HG03571 (cell line): ENCODE measurements around the gene KIAA0232.

Source experiments
- ATAC-seq: cut with Tn5 transposase; IDR thresholded peaks from one replicate; pipeline ENCODE4 v1.9.1; 2021; ENCODE audit not compliant: unreplicated experiment

The KIAA0232 gene

GRCh38 chr4:6845027-6845426 is 62.5 kb downstream of the KIAA0232 start:
- no peak for ATAC-seq

- no peak for ATAC-seq
Measured at GRCh38 chr4:6845574-6845973, 63.0 kb downstream of the KIAA0232 start.

GRCh38 chr4:6847178-6847577 is 64.7 kb downstream of the KIAA0232 start:
- ATAC-seq: no peak

GRCh38 chr4:6848717-6849305 is 66.3 kb downstream of the KIAA0232 start:
- no peak for ATAC-seq

- ATAC-seq: no peak
Measured at GRCh38 chr4:6849691-6850090, 67.2 kb downstream of the KIAA0232 start.

- ATAC-seq: no peak
Measured at GRCh38 chr4:6851431-6851830, 68.9 kb downstream of the KIAA0232 start.

GRCh38 chr4:6851962-6852361 is 69.4 kb downstream of the KIAA0232 start:
- ATAC-seq: no peak

- no peak for ATAC-seq
Measured at GRCh38 chr4:6852582-6852981, 70.1 kb downstream of the KIAA0232 start.

GRCh38 chr4:6854098-6854744 is 71.7 kb downstream of the KIAA0232 start:
- no peak for ATAC-seq

- peak; percentile 90 for ATAC-seq
Measured at GRCh38 chr4:6855692-6856297, 73.3 kb downstream of the KIAA0232 start.

- no peak for ATAC-seq
Measured at GRCh38 chr4:6856391-6856790, 73.9 kb downstream of the KIAA0232 start.

- ATAC-seq: no peak
Measured at GRCh38 chr4:6857009-6857882, 74.7 kb downstream of the KIAA0232 start.

GRCh38 chr4:6858997-6859396 is 76.5 kb downstream of the KIAA0232 start:
- no peak for ATAC-seq

- no peak for ATAC-seq
Measured at GRCh38 chr4:6859543-6859942, 77.0 kb downstream of the KIAA0232 start.

GRCh38 chr4:6868386-6868785 is 85.9 kb downstream of the KIAA0232 start:
- ATAC-seq: no peak

GRCh38 chr4:6869944-6870343 is 87.4 kb downstream of the KIAA0232 start:
- ATAC-seq: no peak

GRCh38 chr4:6873291-6873690 is 90.8 kb downstream of the KIAA0232 start:
- ATAC-seq: no peak

GRCh38 chr4:6873792-6874461 is 91.4 kb downstream of the KIAA0232 start:
- no peak for ATAC-seq

- no peak for ATAC-seq
Measured at GRCh38 chr4:6874981-6875380, 92.5 kb downstream of the KIAA0232 start.

- ATAC-seq: no peak
Measured at GRCh38 chr4:6875431-6875831, 92.9 kb downstream of the KIAA0232 start.

GRCh38 chr4:6876440-6876839 is 93.9 kb downstream of the KIAA0232 start:
- ATAC-seq: no peak
